ENCODE measurements around the gene GABBR2. TPM values are rescaled to one million over a fixed set of nuclear protein-coding genes. Genes with fewer than 3 reads are reported as not detected.

Gene GABBR2
- total and polyA plus RNA-seq, 2 experiments from 2014 or later = 0.89 to 1.3 TPM

DNA sequence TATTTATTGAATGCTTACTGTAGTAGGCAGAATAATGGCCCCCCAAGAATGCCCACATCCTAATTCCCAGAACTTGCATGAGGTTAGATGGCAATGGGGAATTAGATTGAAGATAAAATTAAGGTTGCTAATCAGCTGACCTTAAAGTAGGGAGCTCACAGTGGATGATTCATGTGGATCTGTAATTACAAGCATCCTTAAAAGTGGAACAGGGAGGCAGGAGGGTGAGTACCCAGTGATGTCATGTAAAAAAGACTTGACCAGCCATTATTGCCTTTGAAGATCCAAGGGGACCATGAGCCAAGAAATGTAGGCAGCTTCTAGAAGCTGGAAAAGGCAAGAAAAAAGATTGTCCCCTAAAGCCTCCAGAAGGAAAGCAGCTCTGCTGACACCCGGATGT is 71.4 kb downstream of the GABBR2 start:
- Mint-ChIP-seq H3K4me1 (peaks cover 9% of the 10 kb centered on the region), H3K9me3 (peaks cover 18% of the 10 kb centered on the region), H3K27ac (no peak overlapping the region), H3K36me3 (ENCODE audit: low read depth) (peaks cover 4% of the 10 kb centered on the region; the same call in 1 of the 3 replicates), H3K27me3 (ENCODE audit: insufficient read depth, low read depth, poor library complexity) (peaks cover 4% of the 10 kb centered on the region), H3K4me3 (no peak overlapping the region)
- no peaks in the 10 kb centered on the region for H3F3A ChIP-seq (replicated peaks; ENCODE audit: low read depth)
- H3K79me2 ChIP-seq (replicated peaks; ENCODE audit: insufficient read depth) = no peaks in the 10 kb centered on the region
- H3K27ac ChIP-seq (ENCODE audit: low read depth) = no peak overlapping the region
- no peaks in the 10 kb centered on the region for H4K20me1 ChIP-seq (replicated peaks; ENCODE audit: insufficient read depth)
- no peak overlapping the region for H3K4me2 ChIP-seq
- H3K27me3 ChIP-seq (ENCODE audit: insufficient read depth) = no peaks in the 10 kb centered on the region
- H3K4me1 ChIP-seq (ENCODE audit: insufficient read depth) = no peaks in the 10 kb centered on the region
- DNase-seq (ENCODE audit: low spot score) (no peak), ATAC-seq (no peak)
- TF ChIP-seq, protein P1, sequence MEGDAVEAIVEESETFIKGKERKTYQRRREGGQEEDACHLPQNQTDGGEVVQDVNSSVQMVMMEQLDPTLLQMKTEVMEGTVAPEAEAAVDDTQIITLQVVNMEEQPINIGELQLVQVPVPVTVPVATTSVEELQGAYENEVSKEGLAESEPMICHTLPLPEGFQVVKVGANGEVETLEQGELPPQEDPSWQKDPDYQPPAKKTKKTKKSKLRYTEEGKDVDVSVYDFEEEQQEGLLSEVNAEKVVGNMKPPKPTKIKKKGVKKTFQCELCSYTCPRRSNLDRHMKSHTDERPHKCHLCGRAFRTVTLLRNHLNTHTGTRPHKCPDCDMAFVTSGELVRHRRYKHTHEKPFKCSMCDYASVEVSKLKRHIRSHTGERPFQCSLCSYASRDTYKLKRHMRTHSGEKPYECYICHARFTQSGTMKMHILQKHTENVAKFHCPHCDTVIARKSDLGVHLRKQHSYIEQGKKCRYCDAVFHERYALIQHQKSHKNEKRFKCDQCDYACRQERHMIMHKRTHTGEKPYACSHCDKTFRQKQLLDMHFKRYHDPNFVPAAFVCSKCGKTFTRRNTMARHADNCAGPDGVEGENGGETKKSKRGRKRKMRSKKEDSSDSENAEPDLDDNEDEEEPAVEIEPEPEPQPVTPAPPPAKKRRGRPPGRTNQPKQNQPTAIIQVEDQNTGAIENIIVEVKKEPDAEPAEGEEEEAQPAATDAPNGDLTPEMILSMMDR (conservative IDR thresholded peaks at IDR 0.05; ENCODE audit: low read depth in 2 of 2) = no peak
- H2AFZ ChIP-seq = no peak overlapping the region
- H3K9me2 ChIP-seq (ENCODE audit: insufficient read depth) = no peaks in the 10 kb centered on the region
- H3K36me3 ChIP-seq (ENCODE audit: insufficient read depth) = no peaks in the 10 kb centered on the region
- no peak overlapping the region for H3K4me3 ChIP-seq

DNA sequence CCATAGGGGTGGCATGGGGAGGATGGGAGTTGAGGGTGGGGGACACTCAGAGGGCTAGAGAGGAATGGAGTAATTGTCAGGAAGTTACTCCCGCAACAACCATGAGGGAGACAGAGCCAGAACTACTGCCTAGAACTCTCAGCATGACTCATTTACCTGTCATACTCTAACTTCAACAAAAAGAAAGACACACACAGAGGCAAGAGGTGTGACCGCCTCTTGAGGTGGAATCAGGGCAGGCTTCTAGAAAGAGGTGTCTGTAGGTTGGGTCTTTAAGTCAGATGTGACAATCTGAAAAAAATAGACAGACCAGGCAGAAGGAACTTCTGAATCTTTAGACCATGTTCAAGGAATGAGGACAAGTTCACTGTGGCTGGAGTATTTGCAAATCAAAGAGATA is 73.4 kb downstream of the GABBR2 start:
- H3K27ac Mint-ChIP-seq = no peak overlapping the region
- no peaks in the 10 kb centered on the region for H3K79me2 ChIP-seq (replicated peaks; ENCODE audit: insufficient read depth)
- H4K20me1 ChIP-seq (replicated peaks; ENCODE audit: insufficient read depth) = no peaks in the 10 kb centered on the region
- no peaks in the 10 kb centered on the region for H3K36me3 ChIP-seq (ENCODE audit: insufficient read depth)
- no peak overlapping the region for H2AFZ ChIP-seq
- H3K36me3 Mint-ChIP-seq (ENCODE audit: low read depth) = peaks cover 4% of the 10 kb centered on the region; the same call in 1 of the 3 replicates
- DNase-seq (ENCODE audit: low spot score) = no peak
- H3K27me3 ChIP-seq (ENCODE audit: insufficient read depth) = no peaks in the 10 kb centered on the region
- no peaks in the 10 kb centered on the region for H3K9me2 ChIP-seq (ENCODE audit: insufficient read depth)
- H3K4me1 Mint-ChIP-seq = no peaks in the 10 kb centered on the region
- H3K4me2 ChIP-seq = no peak overlapping the region
- no peak overlapping the region for H3K4me3 ChIP-seq
- peaks cover 2% of the 10 kb centered on the region for H3K27me3 Mint-ChIP-seq (ENCODE audit: insufficient read depth, low read depth, poor library complexity)
- H3F3A ChIP-seq (replicated peaks; ENCODE audit: low read depth) = no peaks in the 10 kb centered on the region
- no peak overlapping the region for H3K4me3 Mint-ChIP-seq
- peaks cover 18% of the 10 kb centered on the region for H3K9me3 Mint-ChIP-seq
- H3K4me1 ChIP-seq (ENCODE audit: insufficient read depth) = no peaks in the 10 kb centered on the region
- no peak overlapping the region for H3K27ac ChIP-seq (ENCODE audit: low read depth)
- no peak for ATAC-seq
- TF ChIP-seq STAT1 (IDR thresholded peaks at IDR 0.05; ENCODE audit: unreplicated experiment) = no peak
- no peak for TF ChIP-seq JUNB (IDR thresholded peaks at IDR 0.05; ENCODE audit: unreplicated experiment)
- no peak for TF ChIP-seq EZH2phosphoT487 (IDR thresholded peaks at IDR 0.05; ENCODE audit: unreplicated experiment)
- TF ChIP-seq POLR2AphosphoS5 (IDR thresholded peaks at IDR 0.05; ENCODE audit: low read depth) = no peak
- TF ChIP-seq, protein P2, sequence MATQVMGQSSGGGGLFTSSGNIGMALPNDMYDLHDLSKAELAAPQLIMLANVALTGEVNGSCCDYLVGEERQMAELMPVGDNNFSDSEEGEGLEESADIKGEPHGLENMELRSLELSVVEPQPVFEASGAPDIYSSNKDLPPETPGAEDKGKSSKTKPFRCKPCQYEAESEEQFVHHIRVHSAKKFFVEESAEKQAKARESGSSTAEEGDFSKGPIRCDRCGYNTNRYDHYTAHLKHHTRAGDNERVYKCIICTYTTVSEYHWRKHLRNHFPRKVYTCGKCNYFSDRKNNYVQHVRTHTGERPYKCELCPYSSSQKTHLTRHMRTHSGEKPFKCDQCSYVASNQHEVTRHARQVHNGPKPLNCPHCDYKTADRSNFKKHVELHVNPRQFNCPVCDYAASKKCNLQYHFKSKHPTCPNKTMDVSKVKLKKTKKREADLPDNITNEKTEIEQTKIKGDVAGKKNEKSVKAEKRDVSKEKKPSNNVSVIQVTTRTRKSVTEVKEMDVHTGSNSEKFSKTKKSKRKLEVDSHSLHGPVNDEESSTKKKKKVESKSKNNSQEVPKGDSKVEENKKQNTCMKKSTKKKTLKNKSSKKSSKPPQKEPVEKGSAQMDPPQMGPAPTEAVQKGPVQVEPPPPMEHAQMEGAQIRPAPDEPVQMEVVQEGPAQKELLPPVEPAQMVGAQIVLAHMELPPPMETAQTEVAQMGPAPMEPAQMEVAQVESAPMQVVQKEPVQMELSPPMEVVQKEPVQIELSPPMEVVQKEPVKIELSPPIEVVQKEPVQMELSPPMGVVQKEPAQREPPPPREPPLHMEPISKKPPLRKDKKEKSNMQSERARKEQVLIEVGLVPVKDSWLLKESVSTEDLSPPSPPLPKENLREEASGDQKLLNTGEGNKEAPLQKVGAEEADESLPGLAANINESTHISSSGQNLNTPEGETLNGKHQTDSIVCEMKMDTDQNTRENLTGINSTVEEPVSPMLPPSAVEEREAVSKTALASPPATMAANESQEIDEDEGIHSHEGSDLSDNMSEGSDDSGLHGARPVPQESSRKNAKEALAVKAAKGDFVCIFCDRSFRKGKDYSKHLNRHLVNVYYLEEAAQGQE (IDR thresholded peaks at IDR 0.05; ENCODE audit: unreplicated experiment) = no peak
- no peak for TF ChIP-seq EZH2 (IDR thresholded peaks at IDR 0.05; ENCODE audit: low read depth, unreplicated experiment)
- TF ChIP-seq NANOG (IDR thresholded peaks at IDR 0.05; ENCODE audit: borderline replicate concordance) = no peak
- TF ChIP-seq, protein P1 (conservative IDR thresholded peaks at IDR 0.05; ENCODE audit: low read depth in 2 of 2) = no peak
- TF ChIP-seq CREB1 (CRISPR knock-in tag; IDR thresholded peaks at IDR 0.05; ENCODE audit: low read depth) = no peak
- TF ChIP-seq, protein P3, sequence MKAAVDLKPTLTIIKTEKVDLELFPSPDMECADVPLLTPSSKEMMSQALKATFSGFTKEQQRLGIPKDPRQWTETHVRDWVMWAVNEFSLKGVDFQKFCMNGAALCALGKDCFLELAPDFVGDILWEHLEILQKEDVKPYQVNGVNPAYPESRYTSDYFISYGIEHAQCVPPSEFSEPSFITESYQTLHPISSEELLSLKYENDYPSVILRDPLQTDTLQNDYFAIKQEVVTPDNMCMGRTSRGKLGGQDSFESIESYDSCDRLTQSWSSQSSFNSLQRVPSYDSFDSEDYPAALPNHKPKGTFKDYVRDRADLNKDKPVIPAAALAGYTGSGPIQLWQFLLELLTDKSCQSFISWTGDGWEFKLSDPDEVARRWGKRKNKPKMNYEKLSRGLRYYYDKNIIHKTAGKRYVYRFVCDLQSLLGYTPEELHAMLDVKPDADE (IDR thresholded peaks at IDR 0.05) = no peak

Data from GM23338 (cell line).